GM13976 (cell line): ENCODE measurements around the gene FAM234B.

ENCODE experiments used
- DNase-seq: peaks from one replicate; pipeline ENCODE4 v3.0.0; 2012; ENCODE audit warnings: low spot score
- CTCF ChIP-seq: IDR thresholded peaks from 2 replicates; pipeline ENCODE4 v1.5.1; 2012; ENCODE audit warnings: borderline replicate concordance, mild to moderate bottlenecking; ENCODE audit not compliant: insufficient read depth; ENCODE audit errors: extremely low read depth, missing control alignments, control extremely low read depth
- in situ Hi-C: fragments of 300-500 bp; cut with MboI; formaldehyde crosslinking; loops from one replicate; pipeline ENCODE4 v1.12.0; 2022; ENCODE audit warnings: low sequenced_read_pairs, mixed read lengths, inconsistent platforms; ENCODE audit not compliant: unreplicated experiment

Gene FAM234B

DNA sequence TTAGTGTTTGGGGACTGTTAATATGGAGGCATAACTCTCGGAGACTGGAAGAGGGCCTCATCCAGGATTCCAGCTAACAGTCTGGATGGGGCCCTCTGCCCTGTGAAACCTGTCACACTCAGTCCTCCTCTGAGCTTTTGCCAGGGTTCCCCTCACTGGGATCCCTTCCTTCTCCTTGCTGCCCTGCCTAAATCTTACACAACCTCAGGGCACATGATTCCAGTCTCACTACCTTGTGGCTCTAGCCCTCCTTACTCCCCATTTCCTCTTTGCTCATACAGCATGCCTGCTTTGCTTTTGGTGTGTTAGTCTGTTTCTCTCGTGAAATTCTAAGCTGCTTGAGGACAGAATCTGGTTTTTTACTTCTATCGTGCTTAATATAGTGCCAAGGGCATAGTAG lies 60.2 kb downstream of the FAM234B start:
- no peak for TF ChIP-seq CTCF
- in situ Hi-C loops = no loop called here
- no peak for DNase-seq

DNA sequence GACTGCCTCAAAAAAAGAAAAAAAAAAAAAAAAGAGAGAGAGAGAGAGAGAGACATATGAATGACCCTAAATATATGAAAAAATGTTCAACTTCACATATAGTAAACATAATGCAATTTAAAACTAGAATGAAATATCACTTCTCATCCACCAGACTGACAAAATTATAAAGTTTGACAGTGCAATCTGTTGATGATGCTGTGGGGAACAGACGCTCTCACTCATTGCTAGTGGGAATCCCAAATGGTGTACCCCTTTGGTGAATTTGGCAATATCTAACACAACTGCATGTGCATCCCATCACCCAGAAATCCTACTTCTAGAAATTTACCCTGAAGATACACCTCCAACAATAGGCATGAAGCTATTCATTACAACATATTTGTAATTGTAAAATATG lies 61.6 kb downstream of the FAM234B start:
- in situ Hi-C loops = no loop called here
- no peak for TF ChIP-seq CTCF
- no peak for DNase-seq

DNA sequence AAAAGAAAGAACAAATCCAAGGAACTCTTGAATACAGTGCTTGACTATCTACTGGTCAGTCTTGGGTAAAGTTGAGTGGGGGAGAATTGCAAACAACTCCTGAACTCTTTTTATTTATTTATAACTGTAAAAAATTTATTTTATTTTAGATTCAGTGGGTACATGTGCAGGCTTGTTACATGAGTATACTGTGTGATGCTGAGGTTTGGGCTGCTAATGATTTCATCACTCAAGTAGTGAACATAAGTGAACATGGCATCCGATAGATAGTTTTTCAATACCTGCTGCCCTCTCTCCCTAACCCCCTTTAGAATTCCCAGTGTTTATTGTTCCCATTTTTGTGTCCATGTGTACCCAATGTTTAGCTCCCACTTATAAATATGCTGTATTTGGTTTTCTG lies 62.5 kb downstream of the FAM234B start:
- DNase-seq = no peak
- in situ Hi-C loops = no loop called here
- no peak for TF ChIP-seq CTCF

GRCh38 chr12:13112968-13113367 lies 68.8 kb downstream of the FAM234B start:
- no peak for TF ChIP-seq CTCF
- no peak for DNase-seq
- in situ Hi-C loops = no loop called here

- TF ChIP-seq CTCF = no peak
- in situ Hi-C loops = no loop called here
- no peak for DNase-seq
These were observed 70.3 kb downstream of the FAM234B start for GRCh38 chr12:13114251-13115052.

DNA sequence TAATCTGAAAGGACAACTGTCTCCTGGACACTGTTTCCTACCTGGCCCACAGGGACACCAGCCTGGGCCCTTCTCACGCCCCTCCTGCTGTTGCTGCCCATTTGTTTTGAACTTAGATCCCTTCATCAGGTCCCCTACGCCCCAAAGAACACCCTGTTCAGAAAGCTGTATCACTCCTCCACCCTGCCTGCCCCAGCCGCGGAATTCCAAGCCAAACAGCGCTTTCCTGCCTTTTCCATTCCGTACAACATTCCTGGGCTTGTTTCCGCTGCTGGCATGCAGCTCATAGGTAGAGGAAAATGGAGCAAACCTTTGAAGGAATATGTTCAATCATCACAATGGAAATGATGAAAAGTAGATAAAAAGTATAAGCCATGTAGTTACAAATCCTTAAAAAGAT lies 72.1 kb downstream of the FAM234B start:
- no peak for DNase-seq
- in situ Hi-C loops = no loop called here
- TF ChIP-seq CTCF = no peak
